Activated T-helper 1 cell treated with anti-CD3 and anti-CD28 coated beads, Interleukin-12 subunit alpha, Interleukin-12 subunit beta, Interleukin-2, Interleukin-4 antibody, amounts not matched to agents 30 ng/mL and 10 ng/mL and 1 ng/mL, durations not matched to agents 14 hours and 24 hours and 36 hours (primary cell): ENCODE data around the gene HSD17B12. TPM values are rescaled to one million over a fixed set of nuclear protein-coding genes. Genes with fewer than 3 reads are reported as not detected.

Source experiments
- DNase-seq: peaks from one replicate; pipeline ENCODE4 v3.0.0; 2021; ENCODE audit warnings: low spot score
- H3K27ac Mint-ChIP-seq: one replicate; pipeline ENCODE4 v1.8.0; 2021; ENCODE audit warnings: mild to moderate bottlenecking, mixed read lengths
- H3K27me3 Mint-ChIP-seq: one replicate; pipeline ENCODE4 v1.8.0; 2022; ENCODE audit warnings: mild to moderate bottlenecking, moderate library complexity, mixed read lengths; ENCODE audit not compliant: insufficient read depth
- H3K36me3 Mint-ChIP-seq: one replicate; pipeline ENCODE4 v1.8.0; 2021; ENCODE audit warnings: low read depth, mixed read lengths
- H3K4me1 Mint-ChIP-seq: one replicate; pipeline ENCODE4 v1.8.0; 2021; ENCODE audit warnings: low read depth, mixed read lengths
- H3K4me3 Mint-ChIP-seq: one replicate; pipeline ENCODE4 v1.8.0; 2021; ENCODE audit warnings: mild to moderate bottlenecking, moderate library complexity, mixed read lengths
- H3K9me3 Mint-ChIP-seq: one replicate; pipeline ENCODE4 v1.8.0; 2021; ENCODE audit warnings: mixed read lengths
- intact Hi-C: fragments of 100-400 bp; cut with micrococcal nuclease; formaldehyde crosslinking; loops from one replicate; pipeline ENCODE4 v1.15.1; 2024
- total RNA-seq: library from RNA; stranded (reverse); gene quantifications from 2 replicates; pipeline ENCODE4 v1.2.3, GENCODE V29; 2022

The HSD17B12 gene
- total RNA-seq, 1 donor from 2014 or later: 72.3 TPM

DNA sequence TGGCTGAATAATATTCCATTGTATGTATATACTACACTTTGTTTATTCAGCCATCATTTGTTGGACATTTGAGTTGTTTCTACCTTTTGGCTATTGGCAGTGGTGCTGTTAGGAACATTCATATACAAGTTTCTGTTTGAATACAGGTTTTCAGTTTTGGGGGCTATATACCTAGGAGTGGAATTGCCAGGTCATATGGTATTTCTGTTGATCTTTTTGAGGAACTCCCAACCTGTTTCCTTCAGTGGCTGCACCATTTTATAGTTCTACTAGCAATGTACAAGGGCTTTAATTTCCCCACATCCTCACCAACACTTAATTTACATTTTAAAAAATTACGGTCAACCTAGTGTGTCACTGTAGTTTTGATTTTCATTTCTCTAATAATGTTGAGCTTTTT is 54.6 kb downstream of the HSD17B12 start:
- Mint-ChIP-seq H3K27ac (no peak overlapping the region), H3K4me1 (peaks cover 5% of the 10 kb centered on the region), H3K4me3 (no peak overlapping the region), H3K36me3 (peaks cover 30% of the 10 kb centered on the region), H3K9me3 (peaks cover 11% of the 10 kb centered on the region), H3K27me3 (no peaks in the 10 kb centered on the region)
- intact Hi-C loops: no loop called here
- no peak for DNase-seq

DNA sequence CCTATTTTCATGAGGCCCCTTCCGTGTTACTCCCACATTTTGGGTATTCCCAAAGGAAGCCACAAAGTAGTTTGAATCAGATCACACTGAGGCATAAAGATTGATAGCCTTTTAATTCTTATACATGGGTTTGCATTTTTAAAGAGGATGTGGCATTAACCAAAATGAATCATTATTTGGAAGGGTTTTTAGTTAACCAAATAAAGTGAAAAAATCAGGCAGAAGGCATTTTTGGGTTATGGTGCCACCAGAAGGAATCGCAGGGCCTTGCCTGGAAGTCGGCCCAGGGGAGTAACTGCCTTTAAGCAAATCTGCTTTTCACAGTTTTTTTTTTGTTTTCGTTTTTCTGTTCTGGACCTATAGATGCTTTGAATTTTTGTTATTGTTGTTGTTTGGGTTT is 55.4 kb downstream of the HSD17B12 start:
- Mint-ChIP-seq H3K27me3 (no peaks in the 10 kb centered on the region), H3K36me3 (peaks cover 35% of the 10 kb centered on the region), H3K9me3 (peaks cover 11% of the 10 kb centered on the region), H3K27ac (no peak overlapping the region), H3K4me1 (peaks cover 5% of the 10 kb centered on the region), H3K4me3 (no peak overlapping the region)
- intact Hi-C loops: no loop called here
- DNase-seq: no peak

DNA sequence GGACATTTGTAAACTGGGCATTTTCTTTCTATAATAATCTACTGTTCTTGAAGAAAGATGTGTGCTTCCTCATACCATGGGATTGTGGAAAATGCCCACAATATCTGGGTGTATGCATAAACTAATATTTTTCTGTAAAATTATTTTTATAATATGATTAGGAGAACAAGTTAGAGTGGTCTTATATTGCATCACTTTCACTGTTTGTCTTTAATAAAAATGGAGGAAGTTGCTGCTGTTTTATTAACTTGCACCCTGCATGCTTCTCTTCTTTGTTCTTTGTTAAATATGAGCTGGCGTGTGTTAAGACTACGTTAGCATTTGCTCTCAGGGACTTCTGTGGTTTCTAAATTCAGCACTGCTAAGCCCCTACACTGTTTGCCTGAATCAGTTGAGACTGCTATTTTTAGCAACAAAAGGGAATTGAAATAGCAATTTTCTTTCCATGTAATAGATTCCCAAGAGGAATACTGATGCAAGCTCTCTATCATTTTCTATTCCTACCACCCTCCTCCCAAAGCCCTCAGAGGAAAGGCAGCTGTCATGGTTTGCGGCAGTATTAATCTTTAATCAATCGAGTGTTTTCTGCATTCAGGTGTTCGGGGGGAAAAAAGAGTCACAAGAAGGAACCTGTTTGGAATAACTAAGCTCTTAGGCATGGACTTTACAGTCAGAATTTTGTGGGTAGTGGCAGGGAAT is 56.1 kb downstream of the HSD17B12 start:
- H3K4me3 Mint-ChIP-seq: no peak overlapping the region
- intact Hi-C loops: no loop called here
- no peak overlapping the region for H3K27ac Mint-ChIP-seq
- peaks cover 31% of the 10 kb centered on the region for H3K36me3 Mint-ChIP-seq
- DNase-seq: no peak
- peaks cover 5% of the 10 kb centered on the region for H3K4me1 Mint-ChIP-seq
- H3K9me3 Mint-ChIP-seq: peaks cover 11% of the 10 kb centered on the region
- H3K27me3 Mint-ChIP-seq: no peaks in the 10 kb centered on the region

DNA sequence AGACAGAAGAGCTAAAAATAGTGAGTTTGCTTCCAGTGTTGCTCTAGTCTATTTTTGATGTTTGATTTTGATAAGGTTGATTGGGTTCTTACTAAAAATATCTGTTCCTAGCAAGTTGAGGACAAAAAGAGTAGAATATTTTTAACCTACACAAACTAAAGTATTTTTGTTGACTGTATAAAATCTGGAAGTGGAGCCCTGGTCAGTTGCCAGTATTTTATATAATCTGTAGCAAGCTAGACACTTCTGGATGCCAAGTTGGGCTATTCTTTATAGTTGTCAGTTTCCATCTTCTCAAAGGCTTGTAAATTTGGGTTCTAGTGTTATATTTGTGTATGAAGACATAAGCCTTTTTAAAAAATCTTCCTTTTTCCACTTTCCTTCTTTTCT is 56.7 kb downstream of the HSD17B12 start:
- Mint-ChIP-seq H3K4me1 (peaks cover 5% of the 10 kb centered on the region), H3K4me3 (no peak overlapping the region), H3K27ac (no peak overlapping the region), H3K27me3 (no peaks in the 10 kb centered on the region), H3K36me3 (peaks cover 28% of the 10 kb centered on the region), H3K9me3 (peaks cover 11% of the 10 kb centered on the region)
- intact Hi-C loops: no loop called here
- DNase-seq: no peak

DNA sequence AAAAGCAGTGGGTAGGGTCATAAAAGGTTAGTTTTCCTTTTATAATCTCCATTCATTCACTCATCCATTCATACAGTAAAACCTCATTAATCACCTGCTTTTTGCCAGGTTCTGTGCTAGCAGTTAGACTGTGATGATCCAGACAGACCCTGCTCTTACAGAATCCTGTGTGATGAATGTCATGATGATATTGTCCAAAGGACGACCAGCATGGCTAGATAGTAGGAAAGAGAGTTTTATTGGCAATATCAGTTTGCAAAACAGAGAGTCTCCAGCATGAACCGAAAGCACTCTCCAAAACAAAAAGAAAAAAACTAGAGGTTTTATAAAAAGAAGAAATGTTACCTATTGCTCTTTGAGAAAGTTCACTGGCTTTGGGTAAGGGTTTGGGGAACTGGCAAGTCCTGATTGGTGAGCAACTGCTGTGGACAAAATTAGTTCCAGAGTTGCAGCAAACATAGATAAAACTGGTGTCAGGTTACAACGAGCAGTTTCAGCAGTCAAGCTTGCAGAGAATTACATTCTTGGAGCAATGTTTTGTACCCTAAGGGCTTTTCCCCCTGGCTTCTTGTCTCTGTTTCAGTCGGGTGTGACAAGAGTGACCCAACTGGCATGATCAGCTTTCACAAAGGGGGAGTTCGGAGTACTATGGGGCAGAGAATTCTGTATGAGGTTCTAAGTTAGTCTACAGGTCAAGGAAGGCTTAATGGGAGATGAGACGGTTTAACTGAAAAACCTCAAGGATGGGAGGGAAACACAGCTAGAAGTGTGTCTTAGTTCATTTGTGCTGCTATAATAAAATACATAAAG is 58.3 kb downstream of the HSD17B12 start:
- intact Hi-C loops: no loop called here
- H3K36me3 Mint-ChIP-seq: peaks cover 34% of the 10 kb centered on the region
- no peak for DNase-seq
- peaks cover 5% of the 10 kb centered on the region for H3K4me1 Mint-ChIP-seq
- H3K4me3 Mint-ChIP-seq: no peak overlapping the region
- H3K9me3 Mint-ChIP-seq: peaks cover 9% of the 10 kb centered on the region
- H3K27ac Mint-ChIP-seq: no peak overlapping the region
- H3K27me3 Mint-ChIP-seq: no peaks in the 10 kb centered on the region

DNA sequence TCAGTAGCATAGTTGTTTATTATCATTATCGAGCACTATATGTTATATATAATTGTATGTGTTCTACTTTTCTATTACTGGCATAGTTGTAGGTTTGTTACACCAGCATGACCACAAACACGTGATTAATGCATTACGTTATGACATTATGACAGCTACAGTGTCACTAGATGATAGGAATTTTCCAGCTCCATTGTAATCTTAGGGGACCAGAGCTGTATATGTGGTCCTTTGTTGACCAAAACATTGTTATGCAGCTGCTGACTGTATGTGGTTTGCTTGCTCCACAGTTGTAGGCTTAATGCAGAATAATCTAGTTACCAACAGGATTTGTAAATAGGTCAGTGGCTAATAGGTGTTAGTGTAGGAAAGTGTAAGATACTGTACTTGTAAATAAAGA is 66.1 kb downstream of the HSD17B12 start:
- DNase-seq: no peak
- no peaks in the 10 kb centered on the region for H3K27me3 Mint-ChIP-seq
- peaks cover 13% of the 10 kb centered on the region for H3K9me3 Mint-ChIP-seq
- intact Hi-C loops: no loop called here
- no peak overlapping the region for H3K4me3 Mint-ChIP-seq
- H3K27ac Mint-ChIP-seq: no peak overlapping the region
- peaks cover 25% of the 10 kb centered on the region for H3K36me3 Mint-ChIP-seq
- H3K4me1 Mint-ChIP-seq: peaks cover 5% of the 10 kb centered on the region

DNA sequence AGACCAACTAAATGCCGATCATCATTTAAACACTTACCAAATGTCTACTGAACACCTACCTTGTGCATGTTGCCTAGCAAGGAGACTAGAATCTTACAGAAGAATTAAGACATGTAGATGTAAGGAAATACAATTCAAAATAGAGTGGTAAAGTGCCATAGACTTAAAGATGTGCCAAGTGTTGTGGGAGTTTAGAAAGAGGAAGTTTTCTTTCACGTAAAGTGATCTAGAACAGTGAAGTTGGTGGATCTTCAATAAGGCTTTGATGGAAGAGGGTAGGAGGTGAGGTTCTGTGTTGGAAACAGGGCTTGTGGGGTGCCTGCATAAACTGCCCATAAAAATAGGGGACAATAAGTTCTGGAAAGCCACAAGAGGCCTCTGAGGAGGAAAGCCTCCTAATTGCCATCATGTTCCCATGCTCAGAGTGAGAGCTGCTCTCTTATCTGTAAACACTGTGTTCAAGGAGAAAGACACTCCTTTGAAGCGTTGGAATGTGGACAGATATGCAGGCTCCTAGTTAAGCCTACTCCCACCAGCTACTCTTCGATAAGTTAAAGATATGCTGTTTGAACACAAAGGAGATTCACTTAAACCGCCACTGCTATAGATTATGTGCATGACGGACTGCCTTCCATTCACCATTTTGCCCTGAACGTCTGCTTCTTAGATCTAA is 66.7 kb downstream of the HSD17B12 start:
- no peaks in the 10 kb centered on the region for H3K27me3 Mint-ChIP-seq

DNA sequence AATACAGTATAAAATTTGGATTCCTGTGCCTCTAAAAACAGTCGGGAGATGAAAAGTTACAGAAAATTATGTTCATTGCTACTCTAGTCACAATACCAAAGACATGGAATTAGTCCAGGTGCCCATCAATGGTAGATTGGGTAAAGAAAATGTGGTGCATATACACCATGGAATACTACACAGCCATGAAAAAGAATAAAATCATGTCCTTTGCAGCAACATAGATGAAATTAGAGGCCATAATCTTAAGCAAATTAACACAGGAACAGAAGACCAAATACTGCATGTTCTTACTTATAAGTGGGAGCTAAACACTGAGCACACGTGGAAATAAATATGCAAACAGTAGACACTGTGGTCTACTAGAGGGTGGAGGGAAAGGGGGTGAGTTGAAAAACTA is 67.6 kb downstream of the HSD17B12 start:
- Mint-ChIP-seq H3K27me3 (no peaks in the 10 kb centered on the region), H3K4me3 (no peak overlapping the region), H3K36me3 (peaks cover 20% of the 10 kb centered on the region), H3K27ac (no peak overlapping the region), H3K9me3 (peaks cover 13% of the 10 kb centered on the region), H3K4me1 (peaks cover 5% of the 10 kb centered on the region)
- DNase-seq: no peak
- intact Hi-C loops: no loop called here

More for the DNA sequence above, 66.7 kb downstream of the HSD17B12 start:
- H3K27ac Mint-ChIP-seq: no peak overlapping the region
- peaks cover 25% of the 10 kb centered on the region for H3K36me3 Mint-ChIP-seq
- H3K4me1 Mint-ChIP-seq: peaks cover 5% of the 10 kb centered on the region
- intact Hi-C loops: no loop called here
- no peak overlapping the region for H3K4me3 Mint-ChIP-seq
- H3K9me3 Mint-ChIP-seq: peaks cover 13% of the 10 kb centered on the region
- DNase-seq: no peak

DNA sequence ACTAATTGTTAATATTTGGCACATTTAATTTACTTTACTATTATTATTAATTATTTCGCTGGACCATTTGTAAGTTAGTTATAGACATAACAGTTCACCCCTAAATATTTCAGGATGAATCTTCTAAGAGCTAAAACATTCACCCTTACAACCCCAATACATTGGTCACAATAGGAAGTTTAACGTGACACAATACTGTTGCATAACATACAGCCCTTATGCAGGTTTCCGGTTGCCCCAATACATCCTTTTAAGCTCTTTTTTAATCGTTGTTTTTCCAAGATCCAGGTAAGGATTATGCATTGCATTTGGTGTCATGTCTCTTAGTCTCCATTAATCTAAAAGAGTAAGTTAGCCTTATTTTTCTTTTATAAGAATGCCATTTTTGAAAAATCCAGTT is 71.2 kb downstream of the HSD17B12 start:
- intact Hi-C loops: no loop called here
- Mint-ChIP-seq H3K9me3 (peaks cover 8% of the 10 kb centered on the region), H3K4me3 (no peak overlapping the region), H3K27me3 (no peaks in the 10 kb centered on the region), H3K4me1 (peaks cover 5% of the 10 kb centered on the region), H3K36me3 (peaks cover 27% of the 10 kb centered on the region), H3K27ac (no peak overlapping the region)
- DNase-seq: no peak

DNA sequence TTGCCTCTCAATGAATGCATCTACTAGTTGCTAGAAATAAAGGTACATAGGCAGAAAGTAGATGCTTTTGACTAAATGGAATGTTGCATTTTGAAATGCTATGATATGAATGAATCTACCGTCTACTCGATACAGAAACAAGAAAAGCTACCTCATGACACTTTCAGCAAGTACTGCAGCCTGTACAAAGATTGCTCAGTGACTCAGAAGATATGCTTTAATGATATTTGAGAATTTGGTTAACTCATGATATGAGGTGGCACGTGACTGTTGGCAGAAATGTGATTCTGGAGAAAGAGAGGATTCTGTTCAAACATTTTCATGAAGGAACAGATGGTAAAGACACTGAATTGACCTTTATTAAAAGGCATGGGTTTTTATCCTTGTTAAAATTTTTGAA is 76.0 kb downstream of the HSD17B12 start:
- no peak for DNase-seq
- Mint-ChIP-seq H3K4me3 (no peak overlapping the region), H3K4me1 (no peaks in the 10 kb centered on the region), H3K9me3 (no peaks in the 10 kb centered on the region), H3K27ac (no peak overlapping the region), H3K36me3 (peaks cover 25% of the 10 kb centered on the region), H3K27me3 (no peaks in the 10 kb centered on the region)
- intact Hi-C loops: no loop called here

DNA sequence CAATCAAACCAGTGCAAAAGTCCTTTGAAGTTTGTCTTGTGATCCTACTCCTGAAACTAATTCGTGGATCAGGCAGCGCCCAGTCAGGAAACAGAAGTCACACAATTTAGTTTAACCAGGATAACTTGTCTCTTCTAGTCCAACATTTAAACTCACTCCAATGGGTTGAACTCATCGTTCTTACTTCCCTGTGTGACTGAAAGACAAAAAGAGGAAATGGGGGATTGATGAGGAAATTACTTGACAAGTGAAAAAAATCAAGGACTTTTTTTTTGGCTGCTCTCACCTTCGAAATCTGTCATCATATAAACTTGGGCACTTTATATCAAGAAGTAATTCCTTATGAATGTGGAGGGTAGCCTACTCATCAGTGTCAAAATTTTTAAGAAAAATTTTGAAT is 78.4 kb downstream of the HSD17B12 start:
- Mint-ChIP-seq H3K27me3 (no peaks in the 10 kb centered on the region), H3K36me3 (peaks cover 25% of the 10 kb centered on the region), H3K9me3 (no peaks in the 10 kb centered on the region), H3K27ac (no peak overlapping the region), H3K4me3 (no peak overlapping the region), H3K4me1 (no peaks in the 10 kb centered on the region)
- intact Hi-C loops: no loop called here
- DNase-seq: no peak

DNA sequence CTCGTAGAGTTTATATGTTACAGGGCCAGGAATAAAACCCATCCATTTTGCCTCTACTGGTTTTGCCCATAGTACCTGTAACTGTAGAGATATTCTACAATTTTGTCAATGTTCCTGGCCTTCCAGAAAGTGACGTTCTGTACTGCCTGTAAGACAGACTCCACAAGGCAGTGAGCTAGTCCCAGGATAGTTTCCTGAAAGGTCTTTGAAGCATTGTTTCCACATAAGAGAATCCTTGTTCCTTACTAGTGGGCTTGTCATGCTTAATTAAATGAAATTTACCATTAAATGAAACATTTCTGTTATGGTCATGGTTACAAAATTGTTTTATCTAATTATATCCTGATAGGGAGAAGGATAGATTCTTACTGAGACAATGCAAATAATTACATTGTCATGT is 80.4 kb downstream of the HSD17B12 start:
- Mint-ChIP-seq H3K9me3 (peaks cover 15% of the 10 kb centered on the region), H3K36me3 (peaks cover 19% of the 10 kb centered on the region), H3K4me3 (no peak overlapping the region), H3K27ac (no peak overlapping the region), H3K27me3 (no peaks in the 10 kb centered on the region), H3K4me1 (no peaks in the 10 kb centered on the region)
- DNase-seq: no peak
- intact Hi-C loops: no loop called here

DNA sequence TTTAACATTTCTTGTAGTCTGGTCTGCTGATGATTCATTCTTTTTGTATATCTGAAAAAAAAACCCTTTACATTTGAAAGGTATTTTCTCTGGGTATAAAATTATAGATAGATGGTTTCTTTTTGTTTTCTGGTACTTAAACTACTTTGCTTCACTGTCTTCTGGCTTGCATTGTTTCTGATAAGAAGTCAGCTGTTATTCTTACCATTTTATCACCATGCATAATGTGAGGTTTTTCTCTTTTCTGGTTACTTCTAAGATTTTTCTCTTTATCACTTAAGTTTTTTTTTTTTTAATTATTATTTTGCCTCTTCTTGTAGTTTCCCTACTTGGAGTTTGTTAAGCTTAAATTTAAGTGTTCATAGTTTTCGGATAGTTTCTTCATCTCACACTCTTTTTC is 84.7 kb downstream of the HSD17B12 start:
- DNase-seq: no peak
- intact Hi-C loops: no loop called here
- Mint-ChIP-seq H3K27me3 (no peaks in the 10 kb centered on the region), H3K36me3 (peaks cover 20% of the 10 kb centered on the region), H3K4me3 (no peak overlapping the region), H3K27ac (no peak overlapping the region), H3K9me3 (peaks cover 21% of the 10 kb centered on the region), H3K4me1 (no peaks in the 10 kb centered on the region)
